Esophagus squamous epithelium (tissue), 5 donors: ENCODE data around the gene ADAMTS15. TPM values are rescaled to one million over a fixed set of nuclear protein-coding genes. Genes with fewer than 3 reads are reported as not detected.

Experiments
- DNase-seq: peaks from one replicate; lab custom pipeline; 2025; lab: John Stamatoyannopoulos, UW
- H3K27ac ChIP-seq, 4 donors: fragments of 200-600 bp; sonication (generic); one replicate each; pipeline ENCODE4 v1.5.1; 2016 to 2019; ENCODE audit warnings: mild to moderate bottlenecking in 1 of 4
- H3K27me3 ChIP-seq, 4 donors: fragments of 200-600 bp; sonication (generic); 1 replicate in 3 of 4; 2 replicates in 1 of 4; pipeline versions ENCODE4 v1.5.1 to v1.6.0; 2017 to 2021; ENCODE audit warnings: antibody characterized with exemption in 1 of 4
- H3K36me3 ChIP-seq, 3 donors: fragments of 200-600 bp; sonication (generic); one replicate each; pipeline ENCODE4 v1.5.1; 2016 to 2019
- H3K4me1 ChIP-seq, 3 donors: fragments of 200-600 bp; sonication (generic); one replicate each; pipeline ENCODE4 v1.5.1; 2017 to 2019
- H3K4me3 ChIP-seq, 4 donors: fragments of 200-600 bp; sonication (generic); 1 replicate in 3 of 4; 2 replicates in 1 of 4; pipeline ENCODE4 v1.5.1; 2016 to 2019; ENCODE audit warnings: mild to moderate bottlenecking in 2 of 4, moderate library complexity in 1 of 4
- H3K9me3 ChIP-seq, 3 donors: fragments of 200-600 bp; sonication (generic); one replicate each; pipeline ENCODE4 v1.5.1; 2016 to 2019
- CTCF ChIP-seq, 6 experiments: fragments of 450-650 bp in 4 of 6; fragments of 200-600 bp in 2 of 6; sonication (generic) in 2 of 6; IDR thresholded peaks; one replicate each; pipeline ENCODE4 v1.5.1; 2016 to 2019; ENCODE audit warnings: antibody characterized with exemption in 6 of 6, mild to moderate bottlenecking in 4 of 6, moderate library complexity in 4 of 6
- POLR2A ChIP-seq, 4 donors: fragments of 450-650 bp; IDR thresholded peaks; one replicate each; pipeline ENCODE4 v1.6.1; 2017; ENCODE audit warnings: antibody characterized with exemption in 4 of 4, mild to moderate bottlenecking in 4 of 4, moderate library complexity in 3 of 4
- WGBS, 2 donors: methylation state at CpG; one replicate each; pipeline ENCODE4 v1.1.5; 2018; 5-methylcytosine and 5-hydroxymethylcytosine counted together
- intact Hi-C: fragments of 100-400 bp; cut with DNase I; formaldehyde crosslinking; loops from one replicate; pipeline ENCODE4 v1.15.0; 2022
- total RNA-seq, 4 donors: library from RNA; depleted of rRNA; stranded (reverse); fragments of >200 nt; gene quantifications; one replicate each; pipeline ENCODE4 v1.1.0, GENCODE V29; 2016
- donor health status: DM: yes; HTN: yes; CAD: no.

ADAMTS15 gene, protein sequence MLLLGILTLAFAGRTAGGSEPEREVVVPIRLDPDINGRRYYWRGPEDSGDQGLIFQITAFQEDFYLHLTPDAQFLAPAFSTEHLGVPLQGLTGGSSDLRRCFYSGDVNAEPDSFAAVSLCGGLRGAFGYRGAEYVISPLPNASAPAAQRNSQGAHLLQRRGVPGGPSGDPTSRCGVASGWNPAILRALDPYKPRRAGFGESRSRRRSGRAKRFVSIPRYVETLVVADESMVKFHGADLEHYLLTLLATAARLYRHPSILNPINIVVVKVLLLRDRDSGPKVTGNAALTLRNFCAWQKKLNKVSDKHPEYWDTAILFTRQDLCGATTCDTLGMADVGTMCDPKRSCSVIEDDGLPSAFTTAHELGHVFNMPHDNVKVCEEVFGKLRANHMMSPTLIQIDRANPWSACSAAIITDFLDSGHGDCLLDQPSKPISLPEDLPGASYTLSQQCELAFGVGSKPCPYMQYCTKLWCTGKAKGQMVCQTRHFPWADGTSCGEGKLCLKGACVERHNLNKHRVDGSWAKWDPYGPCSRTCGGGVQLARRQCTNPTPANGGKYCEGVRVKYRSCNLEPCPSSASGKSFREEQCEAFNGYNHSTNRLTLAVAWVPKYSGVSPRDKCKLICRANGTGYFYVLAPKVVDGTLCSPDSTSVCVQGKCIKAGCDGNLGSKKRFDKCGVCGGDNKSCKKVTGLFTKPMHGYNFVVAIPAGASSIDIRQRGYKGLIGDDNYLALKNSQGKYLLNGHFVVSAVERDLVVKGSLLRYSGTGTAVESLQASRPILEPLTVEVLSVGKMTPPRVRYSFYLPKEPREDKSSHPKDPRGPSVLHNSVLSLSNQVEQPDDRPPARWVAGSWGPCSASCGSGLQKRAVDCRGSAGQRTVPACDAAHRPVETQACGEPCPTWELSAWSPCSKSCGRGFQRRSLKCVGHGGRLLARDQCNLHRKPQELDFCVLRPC
- 1 to 10 TPM in 3 of 4 donors, under 1 TPM in 1; 0.11 to 5.7 (median 2.1) TPM for total RNA-seq

- Histone ChIP-seq H3K9me3 (no peaks in the 10 kb centered on the region), H3K4me1 (peaks cover 11 to 39% (median 15%) of the 10 kb centered on the region in 3 donors), H3K4me3 (peak within 1 kb of the TSS; percentile 36 to 74 (median 55)), H3K36me3 (no peaks in the 10 kb centered on the region), H3K27ac (peak within 1 kb of the TSS; percentile 32 to 85 (median 70)), H3K27me3 (peaks cover 0 to 45% (median 0%) of the 10 kb centered on the region in 4 donors)
- TF ChIP-seq POLR2A (IDR thresholded peaks at IDR 0.05): peak in 2 of 4 donors; percentile 50 to 56
- TF ChIP-seq CTCF (IDR thresholded peaks at IDR 0.05): no peak
- DNase-seq: no peak
- 0 to 2% methylated on average over 3 to 17 of the region's 75 CpGs for WGBS, 2 donors
- intact Hi-C loops: loop anchor here (5.0 kb wide), 1 partner anchor 404 kb away; no protein-coding TSS in a partner anchor
Measured at GRCh38 chr11:130448416-130449309, at the start of gene ADAMTS15. ADAMTS15 (plus strand) TSS chr11:130448645; CDS start chr11:130448974, 329 bp downstream.

- no peak overlapping the region for H3K4me3 ChIP-seq
- H3K27me3 ChIP-seq: no peaks in the 10 kb centered on the region
- no peak for DNase-seq
- intact Hi-C loops: no loop called here
- 75 to 86% methylated on average over 1 of the region's 2 CpGs for WGBS, 2 donors
- no peak overlapping the region for H3K27ac ChIP-seq
- H3K9me3 ChIP-seq: no peaks in the 10 kb centered on the region
- H3K4me1 ChIP-seq: peaks cover 0 to 29% (median 12%) of the 10 kb centered on the region in 3 donors
- no peaks in the 10 kb centered on the region for H3K36me3 ChIP-seq
- TF ChIP-seq CTCF (IDR thresholded peaks at IDR 0.05) (no peak), POLR2A (IDR thresholded peaks at IDR 0.05) (no peak)
Measured at GRCh38 chr11:130399196-130399595, 49.2 kb upstream of the ADAMTS15 start.

DNA sequence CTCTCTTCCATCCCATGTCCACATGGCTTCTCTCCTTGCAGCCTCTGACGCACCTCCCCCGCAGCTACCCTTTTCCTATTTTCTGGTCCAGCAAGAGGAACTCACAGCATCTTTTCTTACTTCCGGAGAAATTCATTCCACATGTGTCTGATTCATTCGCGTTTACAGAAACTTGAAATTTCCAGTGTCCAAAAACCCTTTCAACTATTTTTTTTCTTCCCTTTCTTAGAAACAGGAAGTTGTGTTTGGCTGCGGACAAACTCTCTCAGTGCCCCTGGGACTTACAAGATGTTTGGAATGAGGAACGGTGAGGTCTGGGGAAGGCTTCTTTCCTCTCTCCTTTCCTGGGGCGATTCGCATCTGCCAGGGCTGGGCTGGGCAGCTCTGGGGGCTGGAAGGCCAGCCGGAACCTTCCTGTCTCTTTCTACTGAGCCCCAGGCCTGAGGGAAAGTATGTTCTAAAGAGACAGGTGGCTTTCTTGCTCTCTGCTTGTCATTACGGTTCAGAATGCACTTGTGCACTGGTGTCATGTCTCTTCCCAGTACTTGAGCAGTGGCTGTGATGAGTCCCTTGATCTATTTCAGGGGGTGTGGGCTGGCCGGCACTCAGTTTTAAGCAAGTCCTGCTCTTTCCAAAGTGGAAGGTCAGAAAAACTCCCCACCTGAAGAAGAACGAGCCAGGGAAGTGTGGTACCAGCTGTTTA is 47.5 kb upstream of the ADAMTS15 start:
- H3K9me3 ChIP-seq: no peaks in the 10 kb centered on the region
- H3K36me3 ChIP-seq: no peaks in the 10 kb centered on the region
- H3K4me1 ChIP-seq: peaks cover 0 to 29% (median 12%) of the 10 kb centered on the region in 3 donors
- no peak overlapping the region for H3K4me3 ChIP-seq
- H3K27me3 ChIP-seq: no peaks in the 10 kb centered on the region
- TF ChIP-seq POLR2A (IDR thresholded peaks at IDR 0.05): no peak
- TF ChIP-seq CTCF (IDR thresholded peaks at IDR 0.05): no peak
- DNase-seq: no peak
- H3K27ac ChIP-seq: peak overlapping the region in 3 of 4 donors; percentile 17 to 44 (median 36)
- intact Hi-C loops: no loop called here
- WGBS, 2 donors: 40 to 53% methylated on average over 9 to 12 of the region's 13 CpGs

- Histone ChIP-seq H3K9me3 (no peaks in the 10 kb centered on the region), H3K27ac (peak overlapping the region in 3 of 4 donors; percentile 62 to 84 (median 74)), H3K4me1 (peaks cover 0 to 29% (median 12%) of the 10 kb centered on the region in 3 donors), H3K36me3 (no peaks in the 10 kb centered on the region), H3K4me3 (no peak overlapping the region), H3K27me3 (no peaks in the 10 kb centered on the region)
- 53 to 66% methylated on average over 2 of the region's 2 CpGs for WGBS, 2 donors
- no peak for DNase-seq
- intact Hi-C loops: no loop called here
- TF ChIP-seq POLR2A (IDR thresholded peaks at IDR 0.05) (no peak), CTCF (IDR thresholded peaks at IDR 0.05) (no peak)
Measured at GRCh38 chr11:130402570-130402969, 45.9 kb upstream of the ADAMTS15 start.
